ENCODE measurements around the gene ABCC8.

The ABCC8 gene

DNA sequence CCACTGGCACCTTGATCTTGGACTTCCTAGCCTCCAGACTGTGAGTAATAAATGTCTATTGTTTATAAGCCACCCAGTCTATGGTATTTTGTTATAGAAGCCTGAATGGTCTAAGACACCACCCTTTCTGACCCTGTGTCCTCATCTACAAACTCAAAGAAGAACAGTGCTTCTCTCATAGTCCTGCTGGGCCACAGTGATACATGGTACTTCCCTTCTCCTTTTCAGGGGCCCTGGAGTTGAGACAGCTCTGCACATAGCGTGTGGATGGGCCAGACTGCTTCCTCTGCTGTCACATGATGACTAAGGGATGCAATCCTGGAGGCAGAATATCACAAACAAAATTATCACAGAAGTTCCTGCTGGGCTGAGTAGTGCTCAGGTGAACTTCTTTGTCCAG lies 93.2 kb downstream of the ABCC8 start:
- TF ChIP-seq, protein P1, sequence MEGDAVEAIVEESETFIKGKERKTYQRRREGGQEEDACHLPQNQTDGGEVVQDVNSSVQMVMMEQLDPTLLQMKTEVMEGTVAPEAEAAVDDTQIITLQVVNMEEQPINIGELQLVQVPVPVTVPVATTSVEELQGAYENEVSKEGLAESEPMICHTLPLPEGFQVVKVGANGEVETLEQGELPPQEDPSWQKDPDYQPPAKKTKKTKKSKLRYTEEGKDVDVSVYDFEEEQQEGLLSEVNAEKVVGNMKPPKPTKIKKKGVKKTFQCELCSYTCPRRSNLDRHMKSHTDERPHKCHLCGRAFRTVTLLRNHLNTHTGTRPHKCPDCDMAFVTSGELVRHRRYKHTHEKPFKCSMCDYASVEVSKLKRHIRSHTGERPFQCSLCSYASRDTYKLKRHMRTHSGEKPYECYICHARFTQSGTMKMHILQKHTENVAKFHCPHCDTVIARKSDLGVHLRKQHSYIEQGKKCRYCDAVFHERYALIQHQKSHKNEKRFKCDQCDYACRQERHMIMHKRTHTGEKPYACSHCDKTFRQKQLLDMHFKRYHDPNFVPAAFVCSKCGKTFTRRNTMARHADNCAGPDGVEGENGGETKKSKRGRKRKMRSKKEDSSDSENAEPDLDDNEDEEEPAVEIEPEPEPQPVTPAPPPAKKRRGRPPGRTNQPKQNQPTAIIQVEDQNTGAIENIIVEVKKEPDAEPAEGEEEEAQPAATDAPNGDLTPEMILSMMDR (IDR thresholded peaks at IDR 0.05; ENCODE audit: low read depth, low read length): no peak
- no peak overlapping the region for H3K4me3 ChIP-seq (ENCODE audit: low read depth, low read length)

- TF ChIP-seq, protein P1 (IDR thresholded peaks at IDR 0.05; ENCODE audit: low read depth, low read length): no peak
These were observed 94.5 kb downstream of the ABCC8 start for GRCh38 chr11:17382046-17382728.

DNA sequence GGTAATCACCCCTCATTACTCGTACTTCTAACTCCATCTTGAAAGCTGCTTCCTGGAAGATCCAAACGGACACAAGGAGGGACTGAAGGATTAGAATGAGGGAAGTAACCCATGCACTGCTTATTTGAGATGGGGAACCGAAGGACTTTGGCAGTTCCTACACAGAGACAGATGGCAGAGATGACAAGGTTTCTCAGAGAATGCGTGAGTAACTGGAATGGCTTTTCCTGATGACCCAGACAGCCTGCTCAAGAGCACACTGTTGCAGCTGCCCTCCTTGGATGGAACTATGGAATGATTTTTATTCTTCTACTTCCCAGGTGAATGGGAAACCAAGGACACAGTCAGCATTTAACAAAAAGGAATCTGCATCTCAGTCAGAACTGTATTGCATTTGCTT lies 95.5 kb downstream of the ABCC8 start:
- H3K4me3 ChIP-seq (ENCODE audit: low read depth, low read length): no peak overlapping the region
- TF ChIP-seq, protein P1 (IDR thresholded peaks at IDR 0.05; ENCODE audit: low read depth, low read length): no peak

More at GRCh38 chr11:17382046-17382728, 94.5 kb downstream of the ABCC8 start:
- no peak overlapping the region for H3K4me3 ChIP-seq (ENCODE audit: low read depth, low read length)

GRCh38 chr11:17379383-17380180 lies 97.1 kb downstream of the ABCC8 start:
- TF ChIP-seq, protein P1 (IDR thresholded peaks at IDR 0.05; ENCODE audit: low read depth, low read length): no peak
- H3K4me3 ChIP-seq (ENCODE audit: low read depth, low read length): no peak overlapping the region

GRCh38 chr11:17378655-17379054 lies 98.0 kb downstream of the ABCC8 start:
- TF ChIP-seq, protein P1 (IDR thresholded peaks at IDR 0.05; ENCODE audit: low read depth, low read length): no peak
- no peak overlapping the region for H3K4me3 ChIP-seq (ENCODE audit: low read depth, low read length)

DNA sequence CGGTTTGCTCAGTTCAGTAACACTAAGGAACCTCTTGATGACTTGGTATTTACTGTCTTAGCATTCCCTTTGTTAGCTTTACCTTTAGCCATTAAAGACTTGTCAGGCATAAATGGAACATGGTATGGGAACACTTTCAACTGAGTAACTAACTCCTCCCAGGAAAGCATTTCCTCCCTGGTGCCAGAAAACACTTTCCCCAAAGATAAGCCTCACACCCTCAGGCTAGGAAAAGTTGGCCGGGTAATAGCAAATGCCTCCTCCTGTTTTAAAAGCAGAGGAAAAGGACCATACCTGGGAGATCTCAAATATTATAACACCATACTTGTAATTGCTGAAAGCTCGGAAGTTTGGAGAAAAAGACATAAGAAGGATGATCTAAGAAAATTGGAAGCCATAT lies 100.2 kb downstream of the ABCC8 start:
- no peak overlapping the region for H3K4me3 ChIP-seq (ENCODE audit: low read depth, low read length)
- TF ChIP-seq, protein P1 (IDR thresholded peaks at IDR 0.05; ENCODE audit: low read depth, low read length): no peak

GRCh38 chr11:17375547-17375946 lies 101.1 kb downstream of the ABCC8 start:
- TF ChIP-seq, protein P1 (IDR thresholded peaks at IDR 0.05; ENCODE audit: low read depth, low read length): no peak
- H3K4me3 ChIP-seq (ENCODE audit: low read depth, low read length): no peak overlapping the region
